ENCODE data around the gene AKAP13.
"Not testable (repeated sequence)": the region's sequence is repeated elsewhere in the genome, so short reads cannot be mapped to it uniquely, and the experiment has no call there.

Gene AKAP13

GRCh38 chr15:85412066-85412465 lies 31.7 kb downstream of the AKAP13 start:
- no peak for DNase-seq (ENCODE audit: low read depth)

GRCh38 chr15:85412956-85413854 lies 32.8 kb downstream of the AKAP13 start:
- DNase-seq (ENCODE audit: low read depth): peak; percentile 62

DNA sequence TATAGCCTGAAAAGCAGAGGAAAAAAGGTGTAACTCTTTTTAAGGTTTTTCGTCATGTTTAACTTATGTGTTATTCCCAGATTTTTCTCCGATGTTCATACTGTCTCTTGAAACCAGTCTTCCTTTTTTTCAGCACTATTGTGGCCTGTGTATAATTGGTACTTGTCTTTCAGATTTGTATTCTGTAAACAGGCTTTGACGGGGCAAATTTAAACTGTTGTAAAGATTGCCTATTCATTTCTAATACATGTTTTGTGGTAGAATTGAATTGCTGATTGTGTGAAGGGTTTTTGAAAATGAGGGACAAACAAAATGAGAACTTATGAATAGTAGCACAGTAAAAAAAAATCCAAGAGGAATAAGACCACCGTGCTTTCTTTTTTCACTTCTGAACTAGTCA lies 33.6 kb downstream of the AKAP13 start:
- no peak for DNase-seq (ENCODE audit: low read depth)

DNA sequence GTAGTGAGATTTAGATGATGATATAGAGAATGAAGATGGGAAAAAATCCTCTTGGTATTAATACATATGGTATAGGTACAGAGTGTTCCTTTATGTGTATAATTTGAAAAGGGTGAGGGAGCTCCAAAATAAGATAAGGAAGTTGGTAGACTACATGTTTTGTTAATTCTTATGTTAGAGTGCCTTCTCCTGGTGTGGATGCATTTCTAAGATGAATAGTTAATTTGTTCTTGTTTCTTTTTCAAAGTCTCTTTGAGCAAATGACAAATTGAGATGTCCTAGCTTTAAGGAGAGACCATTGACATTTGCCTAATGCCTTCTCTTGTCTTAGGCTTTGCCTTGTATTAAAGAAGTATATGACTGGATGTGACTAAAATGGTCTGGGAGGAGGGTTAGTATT lies 34.1 kb downstream of the AKAP13 start:
- DNase-seq (ENCODE audit: low read depth): no peak

- DNase-seq (ENCODE audit: low read depth): no peak
Observed at GRCh38 chr15:85414991-85415390, 34.6 kb downstream of the AKAP13 start.

GRCh38 chr15:85415783-85416182 lies 35.4 kb downstream of the AKAP13 start:
- DNase-seq (ENCODE audit: low read depth): no peak

- DNase-seq (ENCODE audit: low read depth): no peak
Observed at GRCh38 chr15:85417276-85417675, 36.9 kb downstream of the AKAP13 start.

GRCh38 chr15:85419161-85419560 lies 38.8 kb downstream of the AKAP13 start:
- no peak for DNase-seq (ENCODE audit: low read depth)

DNA sequence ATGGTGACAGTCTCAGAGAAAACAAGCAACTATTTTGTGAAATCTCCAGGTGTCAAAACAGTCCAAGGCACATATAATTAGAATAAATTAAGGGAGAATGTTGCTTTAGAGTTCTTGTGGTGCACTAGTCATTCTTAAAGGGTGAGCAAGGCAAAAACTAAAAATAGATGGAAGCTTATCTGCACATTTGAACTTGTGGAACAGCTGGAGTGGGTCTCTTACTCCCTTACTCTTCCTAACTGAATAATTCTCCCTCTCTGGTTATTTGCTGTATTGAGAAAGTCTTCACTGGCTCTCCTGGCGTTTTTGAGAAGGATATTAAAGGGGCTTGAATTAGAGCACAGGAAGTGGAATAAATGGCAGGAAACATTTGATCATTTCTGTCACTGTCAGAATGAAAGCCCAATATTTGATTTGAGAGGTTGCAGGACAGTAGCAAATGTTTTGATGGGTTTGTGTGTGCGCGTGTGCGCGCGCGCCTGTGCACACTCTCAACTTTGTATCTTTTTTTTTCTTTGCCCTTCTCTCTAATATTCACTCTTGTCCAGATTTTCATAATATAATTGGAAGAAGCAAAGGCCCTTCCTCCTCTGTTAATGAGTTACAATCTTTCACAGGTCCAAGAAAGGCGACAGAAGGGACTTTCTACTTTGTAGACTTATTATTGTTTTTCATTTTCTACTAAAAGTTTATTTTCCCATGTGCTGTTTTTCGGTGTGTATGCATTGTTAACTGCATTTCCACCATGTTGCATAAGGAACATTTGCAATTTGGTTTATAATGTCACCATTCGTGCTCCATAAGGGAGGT lies 40.9 kb downstream of the AKAP13 start:
- DNase-seq (ENCODE audit: low read depth): no peak

- DNase-seq (ENCODE audit: low read depth): no peak
Observed at GRCh38 chr15:85422607-85423006, 42.2 kb downstream of the AKAP13 start.

DNA sequence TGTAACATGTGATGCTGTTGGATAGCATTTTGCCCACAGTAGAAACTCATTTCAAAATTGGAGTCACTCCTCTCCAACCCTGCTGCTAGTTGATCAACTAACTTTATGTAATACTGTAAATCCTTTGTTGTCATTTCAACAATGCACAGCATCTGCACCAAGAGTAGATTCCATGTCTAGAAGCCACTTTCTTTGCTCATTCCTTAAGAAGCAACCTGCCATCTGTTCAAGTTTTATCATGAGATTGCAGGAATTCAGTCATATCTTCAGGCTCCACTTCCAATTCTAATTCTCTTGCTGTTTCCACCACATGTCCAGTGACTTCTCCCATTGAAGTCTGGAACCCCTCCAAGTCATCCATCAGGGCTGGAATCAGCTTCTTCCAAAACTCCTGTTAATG lies 42.9 kb downstream of the AKAP13 start:
- no peak for DNase-seq (ENCODE audit: low read depth)

DNA sequence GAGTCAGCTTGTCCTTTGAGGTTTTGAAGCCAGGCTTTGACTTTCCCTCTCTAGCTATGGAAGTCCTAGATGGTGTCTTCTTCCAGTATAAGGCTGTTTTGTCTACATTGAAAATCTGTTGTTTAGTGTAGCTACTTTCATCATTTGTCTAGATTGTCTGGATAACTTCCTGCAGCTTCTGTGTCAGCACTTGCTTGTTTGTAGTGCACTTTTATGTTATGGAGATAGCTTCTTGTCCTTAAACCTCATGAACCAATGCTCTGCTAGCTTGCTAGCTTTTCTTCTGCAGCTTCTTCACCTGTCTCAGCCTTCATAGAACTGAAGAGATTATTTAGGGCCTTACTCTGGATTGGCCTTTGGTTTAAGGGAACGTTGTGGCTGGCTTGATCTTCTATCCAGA lies 43.8 kb downstream of the AKAP13 start:
- DNase-seq (ENCODE audit: low read depth): no peak

GRCh38 chr15:85426481-85426880 lies 46.1 kb downstream of the AKAP13 start:
- DNase-seq (ENCODE audit: low read depth): no peak

DNA sequence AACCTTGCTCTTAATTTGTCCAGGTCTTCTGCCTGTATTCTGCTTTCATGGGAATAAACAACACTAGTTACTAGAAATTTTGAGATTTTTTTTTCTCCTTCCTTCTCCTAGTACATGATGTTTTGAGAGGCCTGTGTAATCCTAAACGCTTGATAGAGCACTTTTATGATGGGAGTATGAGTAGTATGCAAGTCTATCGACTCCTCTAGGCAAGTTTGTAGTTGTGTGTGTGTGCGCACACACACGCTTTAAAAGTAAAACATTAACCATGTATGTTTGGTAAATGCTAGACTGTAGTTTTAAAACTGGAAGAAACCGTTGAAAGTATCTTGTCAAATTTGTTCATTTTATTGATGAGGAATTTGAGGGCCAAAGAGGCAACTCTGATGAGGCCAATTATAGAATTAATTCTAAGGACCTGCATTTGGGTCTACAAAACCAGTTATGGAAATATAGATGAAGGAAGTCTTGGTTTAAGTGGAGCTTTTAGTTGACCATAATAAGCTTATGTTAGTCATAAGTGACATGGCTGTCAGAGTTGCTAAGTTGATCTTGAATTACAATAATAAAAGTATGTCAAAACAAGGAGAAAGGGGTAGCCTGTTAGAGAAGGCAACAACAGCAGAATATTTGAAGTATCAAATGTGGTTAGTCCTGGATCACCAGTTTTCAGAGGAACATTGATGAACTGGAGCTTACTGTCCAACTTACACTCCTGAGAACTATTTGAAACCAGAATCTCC lies 47.1 kb downstream of the AKAP13 start:
- no peak for DNase-seq (ENCODE audit: low read depth)

GRCh38 chr15:85429522-85429921 lies 49.1 kb downstream of the AKAP13 start:
- no peak for DNase-seq (ENCODE audit: low read depth)

GRCh38 chr15:85430406-85431204 lies 50.2 kb downstream of the AKAP13 start:
- DNase-seq (ENCODE audit: low read depth): peak; percentile 28

GRCh38 chr15:85439996-85440395 lies 59.6 kb downstream of the AKAP13 start:
- DNase-seq (ENCODE audit: low read depth): no peak

- no peak for DNase-seq (ENCODE audit: low read depth)
Observed at GRCh38 chr15:85440451-85440850, 60.0 kb downstream of the AKAP13 start.

GRCh38 chr15:85441854-85442253 lies 61.5 kb downstream of the AKAP13 start:
- not testable (repeated sequence) for DNase-seq (ENCODE audit: low read depth)

- DNase-seq (ENCODE audit: low read depth): no peak
Observed at GRCh38 chr15:85443046-85443445, 62.6 kb downstream of the AKAP13 start.

DNA sequence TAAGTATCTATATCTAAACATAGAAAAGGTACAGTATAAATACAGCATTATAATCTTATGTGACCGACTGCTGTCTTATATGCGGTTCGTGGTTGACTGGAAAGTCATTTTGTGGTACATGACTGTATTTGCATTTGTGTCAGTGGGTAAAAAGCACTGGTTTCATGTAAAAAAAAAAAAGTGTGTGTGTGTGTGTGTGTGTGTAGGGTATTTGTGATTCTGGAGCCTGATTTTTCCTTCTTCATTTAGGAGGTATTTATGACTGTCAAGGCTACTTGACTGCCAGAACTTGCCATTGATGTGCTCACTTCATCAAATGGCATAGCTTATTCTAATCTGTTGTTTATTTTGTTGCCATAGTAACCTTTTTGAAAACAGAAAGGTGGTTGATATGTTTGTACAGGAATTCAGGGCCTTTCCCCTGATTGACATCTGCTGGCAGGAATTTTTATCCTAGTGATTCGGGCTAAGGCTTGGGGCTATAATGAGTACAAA lies 63.2 kb downstream of the AKAP13 start:
- no peak for DNase-seq (ENCODE audit: low read depth)
